ENCODE results near the gene TIGD3.

- TF ChIP-seq CTCF (IDR thresholded peaks at IDR 0.05) (no peak), EP300 (IDR thresholded peaks at IDR 0.05) (no peak)
Observed at GRCh38 chr11:65341856-65342255, 12.7 kb upstream of the TIGD3 start.

Data from tibial nerve (tissue), 4 donors.